Measurements from ENCODE around the gene KLRC3.

- TF ChIP-seq CTCF (IDR thresholded peaks at IDR 0.05; ENCODE audit: poor library complexity) (no peak), EZH2 (IDR thresholded peaks at IDR 0.05; ENCODE audit: borderline replicate concordance) (no peak)
Observed at GRCh38 chr12:10455766-10456165, 35.4 kb upstream of the KLRC3 start.

Data from hepatocyte (in vitro differentiated cells).